HG02852 (cell line): ENCODE data around the gene TRH.
"Not testable (repeated sequence)": the region's sequence is repeated elsewhere in the genome, so short reads cannot be mapped to it uniquely, and the experiment has no call there.

ENCODE experiments used
- ATAC-seq: cut with Tn5 transposase; IDR thresholded peaks from one replicate; pipeline ENCODE4 v1.9.1; 2021; ENCODE audit warnings: mild to moderate bottlenecking, moderate library complexity; ENCODE audit not compliant: unreplicated experiment

TRH gene

DNA sequence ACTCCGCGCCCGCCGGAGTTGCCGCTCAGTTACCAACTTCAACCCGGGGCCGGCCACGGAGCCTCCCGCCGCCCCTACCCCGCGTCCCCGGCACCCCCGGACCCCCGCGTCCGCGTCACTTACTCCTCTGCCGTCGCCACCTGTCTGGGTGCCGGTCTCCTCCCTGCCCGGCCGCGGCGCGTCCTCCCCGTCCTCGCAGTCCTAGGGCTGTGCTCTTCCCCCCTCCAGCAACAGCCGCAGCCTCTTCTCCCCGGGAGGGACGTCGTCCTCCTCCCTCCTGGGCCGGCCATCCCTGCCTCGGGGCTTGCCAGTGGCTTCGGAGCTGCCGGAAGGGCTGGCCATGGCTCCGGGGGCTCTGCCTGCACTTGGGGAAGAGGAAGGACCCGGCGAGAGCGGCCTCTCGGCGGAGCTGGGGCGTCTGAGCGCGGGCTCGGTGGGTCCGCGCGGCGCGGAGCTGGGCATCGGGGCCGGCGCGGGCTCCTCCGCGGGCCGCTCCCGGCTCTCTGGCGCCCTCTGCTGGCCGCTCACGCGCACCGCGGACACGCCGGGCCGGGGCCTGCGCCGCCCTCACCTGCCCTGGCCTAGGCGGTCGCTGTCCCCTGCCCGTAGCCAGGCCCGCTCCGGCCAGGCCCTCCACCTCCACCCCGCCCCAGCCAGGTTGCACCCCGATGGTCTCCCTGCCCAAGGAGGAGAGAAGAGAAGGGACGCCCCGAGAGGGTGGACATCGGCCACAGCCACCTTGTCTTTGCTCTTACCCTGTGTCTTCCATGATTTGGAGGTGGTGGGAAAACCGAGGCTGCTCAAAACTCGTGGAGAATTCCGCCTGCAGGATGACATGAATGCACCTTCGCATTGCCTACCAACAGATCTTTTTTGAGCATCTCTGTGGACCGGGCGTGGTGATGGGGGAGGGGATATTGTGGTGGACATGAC is 28.4 kb downstream of the TRH start:
- ATAC-seq = not testable (repeated sequence)

DNA sequence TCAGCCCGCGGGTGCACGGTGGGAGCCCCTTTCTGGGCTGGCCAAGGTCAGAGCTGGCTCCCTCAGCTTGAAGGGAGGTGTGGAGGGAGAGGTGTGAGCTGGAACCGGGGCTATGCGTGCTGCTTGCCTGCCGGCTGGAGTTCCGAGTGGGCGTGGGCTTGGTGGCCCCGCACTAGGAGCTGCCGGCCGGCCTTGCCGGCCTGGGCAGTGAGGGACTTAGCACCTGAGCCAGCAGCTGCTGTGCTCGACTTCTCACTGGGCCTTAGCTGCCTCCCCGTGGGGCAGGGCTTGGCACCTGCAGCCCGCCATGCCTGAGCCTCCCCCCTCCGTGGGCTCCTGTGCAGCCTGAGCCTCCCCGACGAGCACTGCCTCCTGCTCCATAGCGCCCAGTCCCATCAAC is 36.0 kb downstream of the TRH start:
- no peak for ATAC-seq

DNA sequence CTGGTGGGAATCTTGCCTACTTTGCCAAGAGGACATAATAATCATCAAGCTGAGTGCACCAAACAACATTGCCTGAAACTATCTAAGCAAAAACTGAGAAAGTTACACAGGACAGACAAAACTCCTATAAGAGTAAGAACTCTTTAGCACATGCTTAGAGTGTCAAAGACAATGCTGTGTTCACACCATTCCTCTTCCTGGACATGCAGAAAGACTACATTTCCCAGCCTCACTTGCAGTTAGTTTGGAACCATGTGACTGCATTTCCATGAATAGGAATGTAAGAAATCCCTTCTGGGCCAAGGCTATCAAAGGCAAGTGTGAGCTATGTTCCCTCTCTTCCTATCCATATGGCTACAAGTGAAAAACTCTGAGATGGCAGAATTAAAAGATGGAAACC is 37.6 kb downstream of the TRH start:
- ATAC-seq = not testable (repeated sequence)

DNA sequence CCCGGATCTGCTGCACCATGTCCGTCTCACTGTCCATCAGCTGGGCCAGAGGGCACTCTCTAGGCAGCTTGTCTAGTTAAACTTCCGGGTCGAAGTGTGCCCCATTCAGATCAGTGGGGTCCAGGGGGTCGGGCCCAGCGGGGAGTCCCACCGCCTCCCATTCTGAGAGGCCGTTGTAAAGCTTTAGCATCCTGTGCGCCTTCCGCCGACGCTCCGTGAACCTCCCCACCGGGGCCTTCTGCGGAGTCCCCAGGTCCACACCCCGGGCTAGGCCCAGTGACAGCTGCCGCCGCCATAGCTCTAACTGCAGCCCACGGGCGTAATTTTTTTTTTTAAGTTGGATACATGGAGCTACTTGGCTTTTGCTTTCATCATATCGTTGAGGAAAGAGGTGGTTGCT is 38.7 kb downstream of the TRH start:
- not testable (repeated sequence) for ATAC-seq

DNA sequence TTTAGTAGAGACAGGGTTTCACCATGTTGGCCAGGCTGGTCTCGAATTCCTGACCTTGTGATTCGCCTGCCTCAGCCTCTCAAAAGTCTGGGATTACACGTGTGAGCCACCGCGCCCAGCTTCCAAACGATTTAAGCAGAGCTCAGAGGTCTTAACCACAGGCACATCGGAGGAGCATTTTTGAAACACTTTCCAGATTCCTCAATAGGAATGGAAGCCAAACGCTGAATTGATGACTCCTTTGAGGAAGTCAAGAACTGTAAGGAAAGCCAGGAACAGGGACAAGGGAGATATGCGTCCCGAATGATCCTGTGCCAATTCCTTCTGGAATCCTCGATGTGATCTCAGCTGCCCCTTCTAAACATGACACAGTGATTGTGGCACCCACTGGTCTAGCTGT is 40.0 kb downstream of the TRH start:
- no peak for ATAC-seq

DNA sequence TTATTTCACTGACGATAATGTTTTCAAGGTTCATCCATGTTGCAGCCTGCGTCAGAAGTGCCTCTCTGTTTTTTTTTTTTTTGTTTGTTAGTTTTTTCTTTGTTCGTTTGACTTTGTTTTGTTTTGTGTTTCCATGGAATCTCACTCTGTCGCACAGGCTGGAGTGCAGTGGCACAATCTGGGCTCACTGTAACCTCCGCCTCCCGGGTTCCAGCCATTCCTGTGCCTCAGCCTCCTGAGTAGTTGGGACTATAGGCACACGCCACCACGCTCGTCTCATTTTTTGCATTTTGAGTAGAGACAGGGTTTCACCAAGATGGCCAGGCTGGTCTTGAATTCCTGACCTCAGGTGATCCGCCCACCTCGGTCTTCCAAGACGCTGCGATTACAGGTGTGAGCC is 43.1 kb downstream of the TRH start:
- ATAC-seq = not testable (repeated sequence)

DNA sequence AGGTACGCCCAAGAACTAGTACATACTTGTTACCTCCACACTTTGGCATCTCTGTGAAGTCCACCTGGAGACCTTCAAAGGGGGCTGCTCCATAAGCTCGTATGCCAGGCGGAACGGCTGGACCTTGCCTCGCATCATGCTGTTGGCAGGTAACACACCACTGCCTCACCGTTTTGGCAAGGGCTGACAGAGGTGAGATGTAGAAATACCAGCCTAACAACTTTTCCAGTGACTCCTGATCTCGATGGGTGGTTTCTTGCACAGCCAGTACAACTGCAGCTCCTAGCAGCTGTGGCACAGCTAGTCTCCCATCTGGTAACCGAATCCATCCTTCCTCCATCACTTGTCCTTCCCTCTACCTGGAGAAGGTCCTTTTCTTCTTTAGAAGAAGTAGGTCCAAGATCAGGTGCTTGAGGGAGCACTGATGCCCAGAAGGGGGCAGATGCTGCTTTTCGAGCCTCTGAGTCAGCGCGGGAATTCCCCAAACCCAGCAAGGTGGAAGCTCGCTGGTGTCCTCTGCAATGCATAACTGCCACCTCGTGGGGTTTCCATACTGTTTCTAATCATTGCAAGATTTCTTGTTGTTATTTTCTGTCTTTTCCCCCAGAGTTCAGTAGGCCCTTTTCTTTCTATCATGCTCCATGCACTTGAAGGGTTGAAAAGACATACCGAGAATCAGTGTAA is 51.8 kb downstream of the TRH start:
- ATAC-seq = not testable (repeated sequence)

DNA sequence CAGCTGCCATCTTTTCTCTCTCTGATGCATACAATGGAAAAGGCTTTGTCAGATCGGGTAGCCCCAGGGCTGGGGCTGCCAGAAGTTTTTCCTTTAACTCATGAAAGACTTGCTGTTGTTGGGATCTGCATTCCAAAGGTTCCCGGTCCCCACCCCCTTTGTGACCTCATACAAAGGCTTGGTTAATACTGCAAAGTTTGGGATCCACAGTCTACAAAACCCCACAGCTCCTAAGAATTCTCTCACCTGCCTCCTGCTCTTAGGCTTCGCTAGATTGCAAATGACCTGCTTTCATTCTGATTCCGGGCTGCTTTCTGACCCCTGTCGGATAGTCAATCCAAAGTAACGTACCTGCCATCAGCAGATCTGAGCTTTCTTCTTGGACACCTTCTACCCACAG is 52.9 kb downstream of the TRH start:
- not testable (repeated sequence) for ATAC-seq
